GM23248 (cell line): Measurements from ENCODE around the gene SYNE3.

ENCODE experiments used
- EZH2 ChIP-seq: fragments of 200-600 bp; sonication (generic); IDR thresholded peaks from 2 replicates; pipeline ENCODE4 v1.6.1; 2018; ENCODE audit warnings: antibody characterized with exemption, mild to moderate bottlenecking; ENCODE audit not compliant: insufficient read depth, poor library complexity, severe bottlenecking
- EZH2phosphoT487 ChIP-seq: fragments of 200-600 bp; sonication (generic); IDR thresholded peaks from 2 replicates; pipeline ENCODE4 v1.6.1; 2018; ENCODE audit warnings: antibody characterized with exemption, moderate library complexity, mild to moderate bottlenecking, low read depth; ENCODE audit not compliant: insufficient read depth

GRCh38 chr14:95508377-95508776, 8.1 kb downstream of the SYNE3 start:
- no peak for TF ChIP-seq EZH2
- TF ChIP-seq EZH2phosphoT487: no peak
